ACC112 (cell line): ENCODE data around the gene WIPF1.

Experiments used
- H2AFZ ChIP-seq: fragments of 200-600 bp; sonication (generic); one replicate; pipeline ENCODE4 v1.6.0; 2017; ENCODE audit warnings: antibody characterized with exemption, low read length; ENCODE audit not compliant: unreplicated experiment
- H3K27ac ChIP-seq: fragments of 200-600 bp; sonication (generic); 2 replicates; pipeline ENCODE4 v1.5.1; 2014; ENCODE audit warnings: low read depth, mild to moderate bottlenecking, antibody characterized with exemption, low read length, moderate library complexity
- H3K27me3 ChIP-seq: fragments of 200-600 bp; sonication (generic); 2 replicates; pipeline ENCODE4 v1.6.1; 2014; ENCODE audit warnings: mild to moderate bottlenecking, antibody characterized with exemption, low read length, moderate library complexity, mixed read lengths; ENCODE audit not compliant: insufficient read depth
- H3K36me3 ChIP-seq: fragments of 200-600 bp; sonication (generic); 2 replicates; pipeline ENCODE4 v1.6.1; 2016; ENCODE audit warnings: mild to moderate bottlenecking, antibody characterized with exemption, low read length, moderate library complexity, mixed read lengths; ENCODE audit not compliant: insufficient read depth
- H3K4me1 ChIP-seq: fragments of 200-600 bp; sonication (generic); one replicate; pipeline ENCODE4 v1.6.1; 2016; ENCODE audit warnings: low read length, mixed read lengths; ENCODE audit not compliant: insufficient read depth, unreplicated experiment, control insufficient read depth
- H3K4me3 ChIP-seq: fragments of 200-600 bp; sonication (generic); 2 replicates; pipeline ENCODE4 v1.5.1; 2014; ENCODE audit warnings: mild to moderate bottlenecking, low read depth, low read length
- H3K79me2 ChIP-seq: fragments of 200-600 bp; sonication (generic); one replicate; pipeline ENCODE4 v1.6.0; 2016; ENCODE audit warnings: low read length; ENCODE audit not compliant: control insufficient read depth, unreplicated experiment, insufficient read depth

The WIPF1 gene

GRCh38 chr2:174586418-174587295 lies 10.9 kb downstream of the WIPF1 start:
- Histone ChIP-seq H3K4me1 (peaks cover 9% of the 10 kb centered on the region), H3K4me3 (no peak overlapping the region), H3K27ac (no peak overlapping the region), H3K27me3 (no peaks in the 10 kb centered on the region), H3K36me3 (no peaks in the 10 kb centered on the region), H3K79me2 (peaks cover under 1% of the 10 kb centered on the region), H2AFZ (no peak overlapping the region)

- H3K36me3 ChIP-seq: no peaks in the 10 kb centered on the region
- no peak overlapping the region for H3K27ac ChIP-seq
- no peaks in the 10 kb centered on the region for H3K79me2 ChIP-seq
- no peak overlapping the region for H3K4me3 ChIP-seq
- H3K27me3 ChIP-seq: no peaks in the 10 kb centered on the region
- H3K4me1 ChIP-seq: no peaks in the 10 kb centered on the region
- no peak overlapping the region for H2AFZ ChIP-seq
Measured at GRCh38 chr2:174585657-174586252, 11.8 kb downstream of the WIPF1 start.

GRCh38 chr2:174585146-174585545 lies 12.5 kb downstream of the WIPF1 start:
- Histone ChIP-seq H3K4me1 (no peaks in the 10 kb centered on the region), H3K4me3 (no peak overlapping the region), H3K36me3 (no peaks in the 10 kb centered on the region), H3K27me3 (no peaks in the 10 kb centered on the region), H3K79me2 (no peaks in the 10 kb centered on the region), H3K27ac (no peak overlapping the region), H2AFZ (no peak overlapping the region)

- Histone ChIP-seq H2AFZ (no peak overlapping the region), H3K36me3 (no peaks in the 10 kb centered on the region), H3K4me3 (no peak overlapping the region), H3K27me3 (no peaks in the 10 kb centered on the region), H3K27ac (no peak overlapping the region), H3K79me2 (no peaks in the 10 kb centered on the region), H3K4me1 (no peaks in the 10 kb centered on the region)
Measured at GRCh38 chr2:174581491-174581890, 16.1 kb downstream of the WIPF1 start.

DNA sequence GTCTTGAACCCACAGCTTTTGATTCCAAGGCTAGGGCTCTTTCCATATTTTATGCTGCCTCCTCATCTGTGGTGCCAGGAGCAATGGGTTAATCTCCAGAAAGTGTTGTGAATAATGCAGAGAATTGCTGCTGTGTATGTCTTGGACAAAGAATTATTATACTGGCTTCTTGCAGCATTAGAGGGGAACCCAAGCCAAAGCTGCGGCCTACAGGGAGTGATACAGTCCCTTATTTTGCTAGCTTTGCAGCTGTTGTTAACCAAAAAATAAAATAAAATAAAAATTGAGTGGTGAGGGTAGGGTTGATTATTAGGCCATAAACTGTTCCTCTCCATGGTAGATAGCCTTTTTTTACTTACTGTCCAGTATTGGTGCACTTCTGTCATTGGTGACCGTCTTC lies 16.7 kb downstream of the WIPF1 start:
- Histone ChIP-seq H3K27ac (no peak overlapping the region), H3K36me3 (no peaks in the 10 kb centered on the region), H2AFZ (no peak overlapping the region), H3K4me1 (no peaks in the 10 kb centered on the region), H3K79me2 (no peaks in the 10 kb centered on the region), H3K27me3 (no peaks in the 10 kb centered on the region), H3K4me3 (no peak overlapping the region)

DNA sequence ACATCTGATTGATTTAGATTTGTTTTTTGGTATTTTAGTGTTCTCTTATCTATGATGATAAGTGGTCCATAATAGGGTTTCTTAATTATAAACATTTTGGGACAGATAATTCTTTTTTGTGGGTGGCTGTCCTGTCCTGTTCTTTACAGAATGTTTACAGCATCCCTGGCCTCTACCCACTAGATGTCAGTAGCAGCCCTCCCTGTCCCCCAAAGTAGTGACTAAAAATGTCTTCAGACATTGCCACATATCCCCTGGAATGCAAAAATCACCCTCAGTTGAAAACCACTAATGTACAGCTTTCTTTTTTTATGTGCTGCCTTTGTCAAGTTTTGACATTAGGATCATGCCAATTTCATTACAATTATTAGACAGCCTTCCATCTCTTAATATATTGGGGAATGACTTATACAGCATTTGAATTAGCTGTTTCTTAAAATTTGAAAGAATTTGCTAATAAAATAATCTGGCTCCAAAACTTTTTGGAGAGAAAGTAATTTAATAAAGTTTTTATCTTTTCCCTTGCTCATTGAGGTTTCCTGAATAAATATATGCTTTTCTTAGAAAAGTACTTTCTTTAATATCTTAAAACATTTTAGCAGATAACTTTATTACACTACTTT lies 19.5 kb downstream of the WIPF1 start:
- no peak overlapping the region for H2AFZ ChIP-seq
- no peaks in the 10 kb centered on the region for H3K4me1 ChIP-seq
- H3K4me3 ChIP-seq: no peak overlapping the region
- H3K79me2 ChIP-seq: no peaks in the 10 kb centered on the region
- H3K36me3 ChIP-seq: no peaks in the 10 kb centered on the region
- no peak overlapping the region for H3K27ac ChIP-seq
- no peaks in the 10 kb centered on the region for H3K27me3 ChIP-seq

DNA sequence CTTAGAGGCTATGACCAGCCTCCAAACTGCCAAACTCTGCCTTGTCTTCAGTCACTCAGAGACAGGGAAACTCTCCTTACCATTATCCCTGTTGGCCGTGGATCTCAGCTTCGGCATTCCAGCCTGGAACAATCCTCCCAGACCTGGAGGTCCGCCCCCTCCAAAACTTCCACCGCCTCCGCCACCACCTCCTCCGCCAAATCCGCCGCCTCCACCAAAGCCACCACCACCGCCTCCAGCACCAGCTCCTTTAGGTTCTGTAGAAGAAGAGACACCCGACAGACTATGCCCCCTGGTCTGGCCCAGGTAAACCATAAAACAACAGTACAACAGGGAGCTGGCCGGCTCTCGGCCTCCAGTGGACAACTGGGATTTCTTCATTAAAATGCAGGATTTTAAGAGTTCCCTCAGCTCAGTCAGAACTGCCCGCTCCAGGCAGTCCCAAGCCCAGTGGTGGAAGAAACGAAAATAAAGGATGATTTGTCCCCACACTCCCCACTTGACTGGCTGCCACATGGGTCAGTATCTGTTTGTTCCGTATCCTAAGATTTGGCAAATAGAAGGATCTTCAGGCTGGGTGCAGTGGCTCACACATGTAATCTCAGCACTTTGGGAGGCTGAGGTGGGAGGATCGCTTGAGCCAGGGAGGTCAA lies 22.4 kb downstream of the WIPF1 start:
- peaks cover 4% of the 10 kb centered on the region; the same call in 1 of the 2 replicates for H3K36me3 ChIP-seq
- no peak overlapping the region for H3K4me3 ChIP-seq
- no peaks in the 10 kb centered on the region for H3K79me2 ChIP-seq
- no peak overlapping the region for H3K27ac ChIP-seq
- no peak overlapping the region for H2AFZ ChIP-seq
- H3K27me3 ChIP-seq: no peaks in the 10 kb centered on the region
- H3K4me1 ChIP-seq: peaks cover 7% of the 10 kb centered on the region

DNA sequence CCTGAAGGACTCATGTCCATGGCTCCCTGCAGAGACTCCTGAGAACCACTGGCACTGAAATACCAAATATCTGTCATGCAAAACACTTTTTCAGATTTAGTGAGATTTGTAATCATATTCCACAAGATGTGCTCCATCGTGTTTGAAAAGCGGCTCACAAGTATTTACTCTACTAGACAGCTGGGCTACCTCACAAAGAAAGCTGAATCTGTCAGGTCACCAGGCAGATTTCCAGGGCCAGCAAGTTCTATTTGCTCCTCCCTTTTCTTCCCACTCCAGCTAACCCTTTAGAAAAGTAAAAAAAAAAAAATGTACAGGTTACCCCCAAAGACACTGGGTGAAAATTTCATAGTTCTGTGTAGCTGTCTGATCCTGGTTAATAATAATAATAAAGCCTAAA lies 22.9 kb downstream of the WIPF1 start:
- no peak overlapping the region for H3K27ac ChIP-seq
- no peak overlapping the region for H2AFZ ChIP-seq
- H3K79me2 ChIP-seq: no peaks in the 10 kb centered on the region
- H3K4me1 ChIP-seq: peaks cover 7% of the 10 kb centered on the region
- no peak overlapping the region for H3K4me3 ChIP-seq
- H3K36me3 ChIP-seq: peaks cover 8% of the 10 kb centered on the region; the same call in 1 of the 2 replicates
- no peaks in the 10 kb centered on the region for H3K27me3 ChIP-seq

GRCh38 chr2:174573621-174574081 lies 24.0 kb downstream of the WIPF1 start:
- no peaks in the 10 kb centered on the region for H3K79me2 ChIP-seq
- H3K4me3 ChIP-seq: no peak overlapping the region
- H3K27ac ChIP-seq: no peak overlapping the region
- H2AFZ ChIP-seq: no peak overlapping the region
- H3K4me1 ChIP-seq: peaks cover 7% of the 10 kb centered on the region
- H3K36me3 ChIP-seq: peaks cover 8% of the 10 kb centered on the region; the same call in 1 of the 2 replicates
- H3K27me3 ChIP-seq: no peaks in the 10 kb centered on the region

GRCh38 chr2:174572556-174572955 lies 25.0 kb downstream of the WIPF1 start:
- H3K27ac ChIP-seq: no peak overlapping the region
- no peaks in the 10 kb centered on the region for H3K27me3 ChIP-seq
- no peaks in the 10 kb centered on the region for H3K79me2 ChIP-seq
- peaks cover 8% of the 10 kb centered on the region; the same call in 1 of the 2 replicates for H3K36me3 ChIP-seq
- no peak overlapping the region for H3K4me3 ChIP-seq
- peaks cover 7% of the 10 kb centered on the region for H3K4me1 ChIP-seq
- H2AFZ ChIP-seq: no peak overlapping the region
